GM12874 (cell line): ENCODE data around the gene CYB5D1.

ENCODE experiments used
- TF ChIP-seq, protein P1 (sequence below): IDR thresholded peaks from 2 replicates; pipeline ENCODE4 v1.5.1; 2011; ENCODE audit warnings: low read depth, mild to moderate bottlenecking, control low read depth, low read length, moderate library complexity; ENCODE audit not compliant: insufficient read depth

Gene CYB5D1

DNA sequence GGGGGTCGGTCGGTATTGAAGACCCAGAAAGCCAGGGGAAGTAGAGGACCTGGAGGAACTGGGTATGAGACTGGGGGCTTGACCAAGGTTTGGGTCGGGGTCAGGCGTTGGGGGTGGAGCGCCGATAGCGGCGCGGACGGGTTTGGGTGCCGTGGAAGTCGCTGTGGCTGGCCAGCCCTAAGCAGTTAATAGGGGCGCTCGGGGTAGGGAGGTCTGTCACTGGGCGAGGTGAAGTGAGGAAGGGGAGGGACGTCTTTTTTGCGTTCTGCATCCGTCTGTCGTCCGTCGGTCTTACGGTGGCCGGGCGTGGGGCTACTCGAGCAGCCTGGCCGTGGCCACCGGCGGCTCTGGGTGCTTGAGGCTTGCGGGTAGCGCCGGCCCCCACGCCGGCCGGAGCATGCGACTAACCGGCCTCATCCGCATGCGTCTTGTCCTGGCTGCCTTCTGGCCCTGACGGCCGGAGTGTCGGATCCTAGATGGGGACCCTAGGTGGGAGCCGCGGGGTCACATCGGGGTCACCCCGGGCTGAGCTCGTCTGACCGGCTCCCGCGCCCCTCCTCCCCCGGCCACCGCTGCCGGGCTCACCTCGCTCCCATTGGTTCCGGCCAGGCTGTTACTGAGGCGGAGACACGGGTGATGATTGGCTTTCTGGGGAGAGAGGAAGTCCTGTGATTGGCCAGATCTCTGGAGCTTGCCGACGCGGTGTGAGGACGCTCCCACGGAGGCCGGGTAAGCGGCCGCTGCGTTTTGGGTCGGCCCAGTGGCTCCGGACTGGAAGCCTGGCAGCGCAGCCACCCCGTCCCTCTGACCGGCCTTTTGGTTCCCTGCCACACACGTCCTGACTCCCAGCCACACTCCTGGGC, 13.3 kb upstream of the CYB5D1 start:
- TF ChIP-seq, protein P1, sequence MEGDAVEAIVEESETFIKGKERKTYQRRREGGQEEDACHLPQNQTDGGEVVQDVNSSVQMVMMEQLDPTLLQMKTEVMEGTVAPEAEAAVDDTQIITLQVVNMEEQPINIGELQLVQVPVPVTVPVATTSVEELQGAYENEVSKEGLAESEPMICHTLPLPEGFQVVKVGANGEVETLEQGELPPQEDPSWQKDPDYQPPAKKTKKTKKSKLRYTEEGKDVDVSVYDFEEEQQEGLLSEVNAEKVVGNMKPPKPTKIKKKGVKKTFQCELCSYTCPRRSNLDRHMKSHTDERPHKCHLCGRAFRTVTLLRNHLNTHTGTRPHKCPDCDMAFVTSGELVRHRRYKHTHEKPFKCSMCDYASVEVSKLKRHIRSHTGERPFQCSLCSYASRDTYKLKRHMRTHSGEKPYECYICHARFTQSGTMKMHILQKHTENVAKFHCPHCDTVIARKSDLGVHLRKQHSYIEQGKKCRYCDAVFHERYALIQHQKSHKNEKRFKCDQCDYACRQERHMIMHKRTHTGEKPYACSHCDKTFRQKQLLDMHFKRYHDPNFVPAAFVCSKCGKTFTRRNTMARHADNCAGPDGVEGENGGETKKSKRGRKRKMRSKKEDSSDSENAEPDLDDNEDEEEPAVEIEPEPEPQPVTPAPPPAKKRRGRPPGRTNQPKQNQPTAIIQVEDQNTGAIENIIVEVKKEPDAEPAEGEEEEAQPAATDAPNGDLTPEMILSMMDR, result no peak

DNA sequence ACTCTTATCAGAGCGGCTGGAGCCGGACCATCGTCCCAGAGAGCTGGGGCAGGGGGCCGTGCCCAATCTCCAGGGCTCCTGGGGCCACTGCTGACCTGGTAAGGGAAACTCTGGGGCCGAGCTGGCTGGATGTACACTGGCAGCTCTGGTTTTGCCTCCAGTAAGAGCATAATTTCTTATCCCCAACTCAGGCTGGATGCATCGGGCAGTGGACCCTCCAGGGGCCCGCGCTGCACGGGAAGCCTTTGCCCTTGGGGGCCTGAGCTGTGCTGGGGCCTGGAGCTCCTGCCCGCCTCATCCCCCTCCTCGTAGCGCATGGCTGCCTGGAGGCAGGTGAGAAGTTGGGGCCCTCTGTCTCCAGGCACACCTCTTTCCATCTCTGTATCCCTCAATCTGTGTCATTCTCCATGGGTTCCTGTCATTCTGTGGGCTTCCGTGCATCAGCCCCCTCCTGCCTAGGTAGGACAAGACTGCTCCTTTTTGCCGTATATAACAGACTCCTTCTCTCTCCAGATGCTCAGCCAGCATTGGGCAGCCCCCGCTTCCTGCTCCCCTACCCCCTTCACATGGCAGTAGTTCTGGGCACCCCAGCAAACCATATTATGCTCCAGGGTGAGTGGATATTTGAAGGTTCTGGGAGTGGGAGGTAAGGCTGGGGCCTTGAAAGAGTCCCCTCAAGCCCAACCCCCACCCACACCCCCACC, 12.3 kb upstream of the CYB5D1 start:
- TF ChIP-seq, protein P1, result no peak

DNA sequence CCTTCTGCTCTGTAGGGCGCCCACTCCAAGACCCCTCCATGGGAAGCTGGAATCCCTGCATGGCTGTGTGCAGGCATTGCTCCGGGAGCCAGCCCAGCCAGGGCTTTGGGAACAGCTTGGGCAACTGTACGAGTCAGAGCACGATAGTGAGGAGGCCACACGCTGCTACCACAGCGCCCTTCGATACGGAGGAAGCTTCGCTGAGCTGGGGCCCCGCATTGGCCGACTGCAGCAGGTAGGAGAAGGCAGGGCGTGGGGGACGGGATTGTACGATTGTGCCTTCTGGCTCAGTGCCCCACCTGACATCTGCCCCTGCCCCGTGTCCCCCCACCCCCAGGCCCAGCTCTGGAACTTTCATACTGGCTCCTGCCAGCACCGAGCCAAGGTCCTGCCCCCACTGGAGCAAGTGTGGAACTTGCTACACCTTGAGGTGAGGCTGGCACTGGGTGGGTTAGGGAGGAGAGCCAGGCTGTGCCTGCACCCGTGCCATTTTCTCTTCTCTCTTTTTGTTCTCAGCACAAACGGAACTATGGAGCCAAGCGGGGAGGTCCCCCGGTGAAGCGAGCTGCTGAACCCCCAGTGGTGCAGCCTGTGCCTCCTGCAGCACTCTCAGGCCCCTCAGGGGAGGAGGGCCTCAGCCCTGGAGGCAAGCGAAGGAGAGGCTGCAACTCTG, 11.6 kb upstream of the CYB5D1 start:
- TF ChIP-seq, protein P1, result no peak

DNA sequence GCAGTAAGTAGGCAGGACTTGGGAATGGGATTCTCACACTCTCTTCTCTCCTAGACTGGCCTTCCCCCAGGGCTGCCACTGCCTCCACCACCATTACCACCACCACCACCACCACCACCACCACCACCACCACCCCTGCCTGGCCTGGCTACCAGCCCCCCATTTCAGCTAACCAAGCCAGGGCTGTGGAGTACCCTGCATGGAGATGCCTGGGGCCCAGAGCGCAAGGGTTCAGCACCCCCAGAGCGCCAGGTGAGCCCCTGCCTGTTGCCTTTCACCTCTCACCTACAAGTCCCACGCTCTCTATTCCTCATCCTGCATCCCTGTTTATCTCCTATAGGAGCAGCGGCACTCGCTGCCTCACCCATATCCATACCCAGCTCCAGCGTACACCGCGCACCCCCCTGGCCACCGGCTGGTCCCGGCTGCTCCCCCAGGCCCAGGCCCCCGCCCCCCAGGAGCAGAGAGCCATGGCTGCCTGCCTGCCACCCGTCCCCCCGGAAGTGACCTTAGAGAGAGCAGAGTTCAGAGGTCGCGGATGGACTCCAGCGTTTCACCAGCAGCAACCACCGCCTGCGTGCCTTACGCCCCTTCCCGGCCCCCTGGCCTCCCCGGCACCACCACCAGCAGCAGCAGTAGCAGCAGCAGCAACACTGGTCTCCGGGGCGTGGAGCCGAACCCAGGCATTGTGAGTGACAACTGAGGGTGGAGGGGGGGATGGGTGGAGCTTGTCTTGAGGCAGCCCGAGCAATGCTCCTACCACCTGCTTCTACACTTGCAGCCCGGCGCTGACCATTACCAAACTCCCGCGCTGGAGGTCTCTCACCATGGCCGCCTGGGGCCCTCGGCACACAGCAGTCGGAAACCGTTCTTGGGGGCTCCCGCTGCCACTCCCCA, 10.8 kb upstream of the CYB5D1 start:
- TF ChIP-seq, protein P1, result no peak

DNA sequence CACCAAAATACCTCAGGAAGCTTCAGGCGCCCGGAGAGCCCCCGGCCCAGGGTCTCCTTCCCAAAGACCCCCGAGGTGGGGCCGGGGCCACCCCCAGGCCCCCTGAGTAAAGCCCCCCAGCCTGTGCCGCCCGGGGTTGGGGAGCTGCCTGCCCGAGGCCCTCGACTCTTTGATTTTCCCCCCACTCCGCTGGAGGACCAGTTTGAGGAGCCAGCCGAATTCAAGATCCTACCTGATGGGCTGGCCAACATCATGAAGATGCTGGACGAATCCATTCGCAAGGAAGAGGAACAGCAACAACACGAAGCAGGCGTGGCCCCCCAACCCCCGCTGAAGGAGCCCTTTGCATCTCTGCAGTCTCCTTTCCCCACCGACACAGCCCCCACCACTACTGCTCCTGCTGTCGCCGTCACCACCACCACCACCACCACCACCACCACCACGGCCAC, 9.6 kb upstream of the CYB5D1 start:
- TF ChIP-seq, protein P1, result no peak

DNA sequence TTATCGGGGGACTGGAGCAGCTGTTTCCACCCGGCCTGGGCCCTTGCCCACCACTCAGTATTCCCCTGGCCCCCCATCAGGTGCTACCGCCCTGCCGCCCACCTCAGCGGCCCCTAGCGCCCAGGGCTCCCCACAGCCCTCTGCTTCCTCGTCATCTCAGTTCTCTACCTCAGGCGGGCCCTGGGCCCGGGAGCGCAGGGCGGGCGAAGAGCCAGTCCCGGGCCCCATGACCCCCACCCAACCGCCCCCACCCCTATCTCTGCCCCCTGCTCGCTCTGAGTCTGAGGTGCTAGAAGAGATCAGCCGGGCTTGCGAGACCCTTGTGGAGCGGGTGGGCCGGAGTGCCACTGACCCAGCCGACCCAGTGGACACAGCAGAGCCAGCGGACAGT, 9.1 kb upstream of the CYB5D1 start:
- TF ChIP-seq, protein P1, result no peak
